PC-9 (cell line): ENCODE results near the gene CSNK1G3. TPM values are rescaled to one million over a fixed set of nuclear protein-coding genes. Genes with fewer than 3 reads are reported as not detected.

ENCODE experiments used
- BruUV-seq: library from RNA; stranded (reverse); fragments of 400-500 nt; replicated peaks from 2 replicates; lab custom pipeline; 2021; lab: Mats Ljungman, UMichigan
- CTCF ChIA-PET: fragments of 300-600 bp; sonication (Branson Sonifier 250); formaldehyde crosslinking; loops from one replicate; lab custom pipeline; 2022; ENCODE audit warnings: antibody characterized with exemption; lab: Charles Lee
- POLR2A ChIA-PET: fragments of 300-600 bp; sonication (Branson Sonifier 250); formaldehyde crosslinking; loops from one replicate; lab custom pipeline; 2022; ENCODE audit warnings: antibody characterized with exemption; ENCODE audit not compliant: unreplicated experiment; lab: Charles Lee
- DNase-seq, 2 experiments: peaks; one replicate each; pipeline versions ENCODE4 v3.0.0 to v3.0.0-alpha.2; 2015 to 2022; ENCODE audit warnings: mixed read lengths in 1 of 2
- H2AFZ ChIP-seq: fragments of 200-600 bp; sonication (generic); 2 replicates; pipeline ENCODE4 v1.8.1; 2017; ENCODE audit warnings: antibody characterized with exemption
- H3F3A ChIP-seq: fragments of 200-600 bp; sonication (generic); 2 replicates; pipeline ENCODE4 v1.8.1; 2017; ENCODE audit warnings: antibody characterized with exemption, mild to moderate bottlenecking, low read depth; ENCODE audit not compliant: insufficient read depth
- H3K27ac ChIP-seq: fragments of 200-600 bp; sonication (generic); 2 replicates; pipeline ENCODE4 v1.6.1; 2016; ENCODE audit warnings: mixed run types
- H3K27me3 ChIP-seq: fragments of 200-600 bp; sonication (generic); 2 replicates; pipeline ENCODE4 v1.6.1; 2016; ENCODE audit warnings: low read depth, mixed run types; ENCODE audit not compliant: insufficient read depth
- H3K36me3 ChIP-seq: fragments of 200-600 bp; sonication (generic); 2 replicates; pipeline ENCODE4 v1.6.1; 2016; ENCODE audit warnings: low read depth, mixed run types
- H3K4me1 ChIP-seq: fragments of 200-600 bp; sonication (generic); replicated peaks from 2 replicates; pipeline ENCODE4 v1.6.1; 2016; ENCODE audit warnings: mixed run types; ENCODE audit not compliant: insufficient read depth
- H3K4me2 ChIP-seq: fragments of 200-600 bp; sonication (generic); 2 replicates; pipeline ENCODE4 v1.6.1; 2017; ENCODE audit warnings: mixed run types
- H3K4me3 ChIP-seq: fragments of 200-600 bp; sonication (generic); 2 replicates; pipeline ENCODE4 v1.6.1; 2016; ENCODE audit warnings: mixed run types
- H3K79me2 ChIP-seq: fragments of 200-600 bp; sonication (generic); 2 replicates; pipeline ENCODE4 v1.6.1; 2017; ENCODE audit warnings: low read depth, mixed run types
- H3K9me2 ChIP-seq: fragments of 200-600 bp; sonication (generic); 2 replicates; pipeline ENCODE4 v1.8.1; 2017; ENCODE audit warnings: mild to moderate bottlenecking; ENCODE audit not compliant: insufficient read depth
- H3K9me3 ChIP-seq: fragments of 200-600 bp; sonication (generic); 2 replicates; pipeline ENCODE4 v1.8.1; 2016; ENCODE audit warnings: low read depth; ENCODE audit not compliant: insufficient read depth
- H4K20me1 ChIP-seq: fragments of 200-600 bp; sonication (generic); 2 replicates; pipeline ENCODE4 v1.8.1; 2017; ENCODE audit not compliant: insufficient read depth
- EZH2 ChIP-seq: fragments of 200-600 bp; sonication (generic); IDR thresholded peaks from 2 replicates; pipeline ENCODE4 v1.8.0; 2017; ENCODE audit warnings: antibody characterized with exemption, low read depth
- intact Hi-C: fragments of 100-400 bp; cut with micrococcal nuclease; formaldehyde crosslinking; loops from one replicate; pipeline ENCODE4 v1.10.0; 2022; ENCODE audit not compliant: unreplicated experiment
- total RNA-seq: library from RNA; stranded (reverse); gene quantifications from 2 replicates; pipeline ENCODE4 v1.2.3, GENCODE V29; 2021
- TF ChIP-seq, protein P1 (sequence below): fragments of 200-600 bp; sonication (generic); conservative IDR thresholded peaks from 2 replicates; pipeline ENCODE4 v1.6.1; 2017; ENCODE audit warnings: mixed run types, antibody characterized with exemption, mild to moderate bottlenecking, moderate library complexity

CSNK1G3 gene
- total RNA-seq, 1 experiment from 2014 or later = 39.0 TPM

GRCh38 chr5:123472150-123472924 lies 39.6 kb upstream of the CSNK1G3 start:
- Histone ChIP-seq H3K27ac (no peak overlapping the region), H4K20me1 (no peaks in the 10 kb centered on the region), H3K79me2 (no peaks in the 10 kb centered on the region), H3K4me3 (no peak overlapping the region), H3K27me3 (no peaks in the 10 kb centered on the region), H2AFZ (no peak overlapping the region), H3F3A (no peaks in the 10 kb centered on the region), H3K9me3 (no peaks in the 10 kb centered on the region), H3K36me3 (no peaks in the 10 kb centered on the region), H3K9me2 (no peaks in the 10 kb centered on the region; the same call in none of the 2 replicates), H3K4me2 (no peak overlapping the region), H3K4me1 (no peaks in the 10 kb centered on the region)
- intact Hi-C loops = no loop called here
- DNase-seq = no peak
- no peak for TF ChIP-seq EZH2
- TF ChIP-seq, protein P1, sequence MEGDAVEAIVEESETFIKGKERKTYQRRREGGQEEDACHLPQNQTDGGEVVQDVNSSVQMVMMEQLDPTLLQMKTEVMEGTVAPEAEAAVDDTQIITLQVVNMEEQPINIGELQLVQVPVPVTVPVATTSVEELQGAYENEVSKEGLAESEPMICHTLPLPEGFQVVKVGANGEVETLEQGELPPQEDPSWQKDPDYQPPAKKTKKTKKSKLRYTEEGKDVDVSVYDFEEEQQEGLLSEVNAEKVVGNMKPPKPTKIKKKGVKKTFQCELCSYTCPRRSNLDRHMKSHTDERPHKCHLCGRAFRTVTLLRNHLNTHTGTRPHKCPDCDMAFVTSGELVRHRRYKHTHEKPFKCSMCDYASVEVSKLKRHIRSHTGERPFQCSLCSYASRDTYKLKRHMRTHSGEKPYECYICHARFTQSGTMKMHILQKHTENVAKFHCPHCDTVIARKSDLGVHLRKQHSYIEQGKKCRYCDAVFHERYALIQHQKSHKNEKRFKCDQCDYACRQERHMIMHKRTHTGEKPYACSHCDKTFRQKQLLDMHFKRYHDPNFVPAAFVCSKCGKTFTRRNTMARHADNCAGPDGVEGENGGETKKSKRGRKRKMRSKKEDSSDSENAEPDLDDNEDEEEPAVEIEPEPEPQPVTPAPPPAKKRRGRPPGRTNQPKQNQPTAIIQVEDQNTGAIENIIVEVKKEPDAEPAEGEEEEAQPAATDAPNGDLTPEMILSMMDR = no peak
- CTCF ChIA-PET = no interaction called here
- BruUV-seq = no TSS peak
- POLR2A ChIA-PET = no interaction called here

- Histone ChIP-seq H3K9me2 (peaks cover 4% of the 10 kb centered on the region; the same call in 1 of the 2 replicates), H3K4me1 (no peaks in the 10 kb centered on the region), H3K27ac (no peak overlapping the region), H3K9me3 (no peaks in the 10 kb centered on the region), H3K4me2 (no peak overlapping the region), H3F3A (no peaks in the 10 kb centered on the region), H3K4me3 (no peak overlapping the region), H2AFZ (no peak overlapping the region), H3K27me3 (no peaks in the 10 kb centered on the region), H3K79me2 (no peaks in the 10 kb centered on the region), H3K36me3 (no peaks in the 10 kb centered on the region), H4K20me1 (no peaks in the 10 kb centered on the region)
- TF ChIP-seq EZH2 = no peak
- TF ChIP-seq, protein P1 = no peak
- intact Hi-C loops = no loop called here
- POLR2A ChIA-PET = no interaction called here
- no TSS peak for BruUV-seq
- CTCF ChIA-PET = no interaction called here
- DNase-seq = no peak
These were observed 37.7 kb upstream of the CSNK1G3 start for GRCh38 chr5:123474228-123474627.

GRCh38 chr5:123476731-123477130 lies 35.2 kb upstream of the CSNK1G3 start:
- Histone ChIP-seq H2AFZ (no peak overlapping the region), H4K20me1 (no peaks in the 10 kb centered on the region), H3K79me2 (no peaks in the 10 kb centered on the region), H3K9me3 (no peaks in the 10 kb centered on the region), H3K9me2 (peaks cover 4% of the 10 kb centered on the region; the same call in 1 of the 2 replicates), H3K27me3 (no peaks in the 10 kb centered on the region), H3F3A (no peaks in the 10 kb centered on the region), H3K27ac (no peak overlapping the region), H3K36me3 (no peaks in the 10 kb centered on the region), H3K4me1 (peaks cover 1% of the 10 kb centered on the region; the same call in 1 of the 2 replicates), H3K4me2 (no peak overlapping the region), H3K4me3 (no peak overlapping the region)
- no peak for TF ChIP-seq EZH2
- TF ChIP-seq, protein P1 = no peak
- ChIA-PET CTCF (no interaction called here), POLR2A (no interaction called here)
- DNase-seq = no peak
- no TSS peak for BruUV-seq
- intact Hi-C loops = no loop called here
